Islet precursor cell (in vitro differentiated cells): ENCODE data around the gene TMEM156.

Experiments used
- DNase-seq: peaks from one replicate; pipeline ENCODE4 v3.0.0-alpha.2; 2018

The TMEM156 gene

GRCh38 chr4:38920677-38921076, 111.5 kb downstream of the TMEM156 start:
- no peak for DNase-seq

- no peak for DNase-seq
Observed at GRCh38 chr4:38920186-38920585, 112.0 kb downstream of the TMEM156 start.

- no peak for DNase-seq
Observed at GRCh38 chr4:38919494-38919893, 112.7 kb downstream of the TMEM156 start.

GRCh38 chr4:38917481-38918025, 114.7 kb downstream of the TMEM156 start:
- no peak for DNase-seq
